Femur (tissue), 1 donor: ENCODE data around the gene PBRM1.
"Not testable (repeated sequence)": the region's sequence is repeated elsewhere in the genome, so short reads cannot be mapped to it uniquely, and the experiment has no call there.

ENCODE experiments used
- DNase-seq: peaks from one replicate; pipeline ENCODE4 v3.0.0-alpha.2; 2017

The PBRM1 gene

DNA sequence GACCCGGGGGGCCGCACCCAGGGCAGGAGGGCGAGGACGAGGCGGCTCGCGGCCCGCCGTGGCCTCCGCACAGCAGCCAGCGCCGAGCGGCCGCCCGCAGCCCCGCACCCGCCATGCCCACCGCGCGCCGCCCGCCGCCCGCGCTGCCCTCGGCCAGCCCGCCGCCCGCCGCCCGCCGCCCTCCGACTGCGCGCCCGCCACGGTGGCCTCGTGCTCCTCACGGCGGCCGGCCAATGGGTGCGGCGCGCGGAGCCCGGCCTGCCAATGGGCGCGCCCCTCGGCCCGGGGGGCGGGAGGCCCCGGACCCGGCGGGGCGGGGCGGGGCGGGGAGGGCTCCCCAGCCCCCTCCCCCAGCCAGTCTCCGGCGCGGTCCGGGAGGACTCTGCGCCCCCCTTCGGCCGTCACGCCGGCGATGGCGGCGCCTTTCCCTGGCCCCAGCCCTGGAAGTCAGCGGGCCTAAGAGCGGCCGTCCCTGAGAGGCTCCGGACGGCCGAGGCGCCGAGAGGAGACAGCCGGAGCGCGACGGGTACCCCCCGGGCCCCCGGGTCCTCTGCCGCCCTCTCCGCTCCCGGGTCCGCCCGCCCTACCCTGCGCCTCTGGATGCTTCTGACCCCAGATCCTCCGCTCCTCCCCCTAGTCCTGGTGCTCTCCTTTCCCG, 152.0 kb downstream of the PBRM1 start, which contains the start of gene NT5DC2:
NT5DC2 (minus strand) TSS at position 235 of the 658 bp plus-strand sequence; CDS start at position 115, 120 bp downstream.
- peak; percentile 84 for DNase-seq

DNA sequence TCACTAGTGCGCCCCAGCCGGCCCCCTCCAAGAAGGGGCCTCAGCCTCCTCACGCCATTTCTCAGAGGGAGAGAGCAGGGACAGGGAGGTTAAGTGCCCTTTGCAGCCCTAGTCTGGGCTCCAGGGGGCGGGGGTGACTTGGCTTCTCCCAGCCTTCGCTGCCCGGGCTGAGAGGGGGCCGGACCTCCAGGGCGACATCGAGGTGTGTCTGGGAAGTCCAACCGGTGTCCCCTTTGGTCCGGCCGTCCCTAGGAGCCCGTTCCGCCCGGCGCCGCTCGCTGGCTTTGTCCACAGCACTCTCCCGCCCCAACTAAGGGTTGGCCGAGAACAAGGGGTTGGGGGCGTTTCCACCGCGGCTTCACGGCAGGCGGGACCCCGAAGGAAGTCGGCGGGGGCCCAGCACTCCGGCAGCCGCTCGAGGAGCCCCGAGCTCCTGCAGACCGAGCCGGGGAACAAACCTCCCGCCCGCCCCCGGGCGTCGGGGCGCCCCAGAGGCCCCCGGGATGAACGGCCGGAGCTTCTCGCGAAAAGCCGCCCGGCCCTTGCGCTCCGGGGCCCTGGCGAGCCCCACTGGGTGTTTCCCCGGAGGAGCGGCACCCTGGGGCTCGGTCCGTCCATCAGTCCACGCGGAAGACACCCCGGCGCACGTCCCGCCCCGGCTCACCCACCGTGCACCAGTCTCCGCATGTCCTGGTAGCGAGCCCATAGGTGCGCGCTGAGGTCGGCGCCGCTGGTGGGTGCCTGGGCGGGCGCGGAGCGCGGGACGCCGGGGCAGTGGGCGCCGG, 152.7 kb downstream of the PBRM1 start:
- peak; percentile 53 for DNase-seq

DNA sequence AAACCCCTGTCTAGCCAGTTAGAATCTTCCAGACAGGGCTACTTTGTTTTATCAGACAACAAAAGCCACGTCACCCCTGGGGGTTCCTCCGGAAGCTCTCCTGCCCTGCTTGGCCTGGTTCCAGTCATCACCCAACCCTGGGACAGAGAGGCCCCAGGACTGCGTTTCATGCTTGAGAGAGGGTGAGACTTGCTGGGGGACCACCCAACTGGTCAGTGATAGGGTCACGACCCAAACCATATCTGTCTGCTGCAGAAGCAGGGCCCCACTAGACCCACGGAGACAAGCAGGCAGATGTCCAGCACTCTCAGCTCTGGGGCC, 153.2 kb downstream of the PBRM1 start:
- DNase-seq = peak; percentile 47

DNA sequence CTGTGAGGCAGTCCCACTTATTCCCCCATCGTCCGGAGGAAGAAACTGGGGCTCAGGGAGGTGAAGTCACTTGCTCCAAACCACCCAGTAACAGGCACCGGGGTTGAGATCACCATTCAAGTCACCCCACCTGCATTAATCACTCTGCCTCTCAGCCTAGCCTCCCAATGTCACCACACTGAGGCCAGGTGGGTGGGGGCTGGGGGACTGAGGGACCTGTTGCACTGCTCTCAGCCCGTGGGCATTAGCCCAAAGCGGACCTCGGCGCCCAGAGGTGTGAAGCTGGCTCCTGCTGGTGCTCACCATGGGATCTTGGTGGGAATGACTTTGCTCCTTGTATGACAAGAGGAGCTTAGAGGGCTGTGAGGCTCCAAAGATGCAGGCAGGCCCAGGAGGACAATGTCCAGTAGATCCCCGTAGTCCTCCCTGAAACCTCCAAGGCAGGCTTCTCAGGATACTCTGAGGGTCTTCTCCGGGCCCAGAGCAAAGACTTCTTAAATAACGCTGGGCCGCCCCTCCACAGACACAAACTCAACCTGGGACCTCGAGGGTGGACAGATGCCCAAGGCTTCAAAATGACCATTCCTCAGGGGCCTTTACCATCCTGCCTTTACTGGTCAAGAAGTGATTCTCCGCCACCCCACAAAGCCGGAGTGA, 153.7 kb downstream of the PBRM1 start:
- peak; percentile 21 for DNase-seq

DNA sequence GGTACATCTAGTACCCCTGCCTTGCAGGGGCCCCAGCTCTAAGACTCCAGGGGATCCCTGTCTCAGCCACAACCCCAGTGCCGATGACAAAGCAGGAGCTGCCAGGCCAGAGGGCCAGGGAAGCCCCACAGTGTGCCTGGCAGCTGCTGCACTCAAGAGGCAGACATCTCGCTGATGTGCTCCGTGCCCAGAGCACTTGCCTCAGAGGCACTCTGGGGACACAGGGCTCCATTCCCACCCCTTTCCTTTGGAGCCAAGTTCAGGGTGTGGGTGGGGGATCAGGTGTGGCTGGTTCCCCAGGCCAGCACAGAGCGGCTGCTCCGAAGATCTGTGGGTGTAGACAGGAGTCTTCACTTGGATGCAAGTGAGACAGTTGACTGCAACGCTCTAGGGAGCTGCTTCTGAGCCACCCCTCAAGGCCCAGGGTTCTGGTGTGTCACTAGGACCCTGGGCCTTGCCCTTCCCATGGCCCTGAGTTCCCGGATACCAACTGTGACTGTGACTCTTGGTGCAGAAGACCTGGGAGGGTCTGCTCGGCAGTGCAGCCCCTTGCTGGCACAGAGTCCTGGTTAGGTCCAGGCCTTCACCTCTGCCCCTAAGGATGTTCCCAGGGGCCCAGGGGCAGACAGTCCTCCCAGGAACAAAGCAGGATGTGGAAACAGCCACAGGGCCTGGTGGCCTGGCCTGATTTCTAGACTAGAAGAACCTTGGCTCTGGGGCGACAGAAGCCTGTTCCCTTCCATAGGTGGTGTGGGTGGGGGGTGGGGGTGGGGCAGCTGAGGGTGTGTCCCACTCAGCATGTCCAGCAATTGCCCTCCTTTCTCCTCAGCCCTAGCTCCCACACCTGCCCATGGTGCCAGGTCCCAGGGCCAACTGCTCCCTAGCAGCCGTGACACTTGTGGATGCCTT, 154.5 kb downstream of the PBRM1 start:
- DNase-seq = peak; percentile 20

DNA sequence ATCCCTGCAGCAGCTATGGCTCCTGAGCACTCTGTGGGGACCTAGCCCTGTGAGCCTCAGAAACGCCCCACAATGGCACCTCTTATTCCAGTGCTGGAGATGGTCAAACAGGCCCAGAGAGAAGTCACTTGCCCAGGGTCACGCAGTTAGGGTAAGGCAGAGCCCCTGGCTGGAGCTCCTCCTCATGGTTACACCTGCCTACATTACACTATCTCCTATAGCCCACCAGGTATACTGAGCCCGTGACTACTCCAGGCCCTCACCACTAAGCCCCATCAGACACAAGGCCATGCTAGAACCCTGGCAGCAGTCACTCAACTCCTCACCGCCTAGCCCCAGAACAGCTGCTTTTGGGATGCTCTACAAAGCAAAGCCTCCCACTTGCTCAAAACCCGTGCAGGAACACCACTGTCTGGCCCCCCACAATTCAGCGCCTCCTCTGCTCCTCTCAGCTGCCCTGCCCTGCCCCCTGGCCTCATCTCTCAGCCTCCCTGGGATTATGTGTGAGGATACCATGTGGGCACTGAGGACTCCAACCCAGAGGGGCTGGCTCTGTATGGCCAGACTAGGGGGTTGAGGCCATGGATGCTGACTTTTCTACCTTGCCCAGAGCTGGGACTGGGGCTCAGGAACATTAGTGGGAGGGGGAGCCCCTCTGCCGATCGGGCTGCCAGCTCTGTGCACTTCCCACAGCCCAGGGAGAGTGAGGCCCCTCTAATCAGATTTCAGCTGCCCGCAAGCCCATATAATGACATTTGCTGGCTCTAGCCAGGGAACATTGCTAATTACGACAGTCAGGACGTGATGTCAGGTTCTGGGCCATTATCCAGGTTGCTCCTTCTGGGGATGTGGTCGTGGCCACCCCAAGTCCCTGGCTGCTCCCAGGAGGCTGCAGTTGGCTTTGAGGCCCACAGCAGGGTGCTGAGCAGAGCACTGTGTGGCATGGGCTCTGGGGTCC, 156.1 kb downstream of the PBRM1 start:
- peak; percentile 25 for DNase-seq

DNA sequence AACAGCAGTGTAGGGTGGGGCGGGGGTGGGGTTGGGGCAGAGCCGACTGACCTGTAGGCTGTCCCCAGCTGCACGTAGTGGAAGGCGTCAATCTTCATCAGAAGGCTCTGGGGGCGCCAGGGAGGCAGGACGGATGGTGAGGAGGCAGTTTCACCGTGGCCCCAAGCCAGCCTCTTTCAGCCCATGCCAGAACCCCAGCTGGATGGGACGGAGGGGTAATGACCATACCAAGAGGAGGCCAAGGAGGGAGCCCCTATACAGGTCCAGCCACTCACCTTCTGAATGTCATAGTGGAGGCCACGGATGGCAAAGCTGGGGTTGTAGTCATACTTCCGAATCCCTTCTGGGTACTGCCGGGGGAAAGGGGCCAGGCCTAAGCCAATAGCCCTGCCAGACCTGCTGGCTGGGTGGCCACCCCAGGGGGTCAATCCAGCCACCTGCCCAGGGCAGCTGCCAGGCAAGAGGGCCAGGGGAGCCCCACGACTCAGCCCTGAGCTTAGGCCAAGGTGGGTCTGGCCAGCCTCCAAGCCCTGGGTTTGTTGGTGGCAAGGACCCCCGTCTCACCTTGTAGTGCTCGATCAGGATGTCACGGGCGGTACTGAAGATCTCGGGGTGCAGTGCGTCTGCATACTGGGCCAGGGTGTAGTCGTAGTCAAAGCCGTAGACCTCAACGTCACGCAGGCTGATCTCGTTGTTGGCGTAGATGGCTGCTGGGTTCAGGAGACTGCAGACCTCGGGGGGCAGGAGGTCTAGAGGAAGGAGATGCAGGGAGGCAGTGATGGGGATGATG, 156.9 kb downstream of the PBRM1 start:
- DNase-seq = peak; percentile 18

DNA sequence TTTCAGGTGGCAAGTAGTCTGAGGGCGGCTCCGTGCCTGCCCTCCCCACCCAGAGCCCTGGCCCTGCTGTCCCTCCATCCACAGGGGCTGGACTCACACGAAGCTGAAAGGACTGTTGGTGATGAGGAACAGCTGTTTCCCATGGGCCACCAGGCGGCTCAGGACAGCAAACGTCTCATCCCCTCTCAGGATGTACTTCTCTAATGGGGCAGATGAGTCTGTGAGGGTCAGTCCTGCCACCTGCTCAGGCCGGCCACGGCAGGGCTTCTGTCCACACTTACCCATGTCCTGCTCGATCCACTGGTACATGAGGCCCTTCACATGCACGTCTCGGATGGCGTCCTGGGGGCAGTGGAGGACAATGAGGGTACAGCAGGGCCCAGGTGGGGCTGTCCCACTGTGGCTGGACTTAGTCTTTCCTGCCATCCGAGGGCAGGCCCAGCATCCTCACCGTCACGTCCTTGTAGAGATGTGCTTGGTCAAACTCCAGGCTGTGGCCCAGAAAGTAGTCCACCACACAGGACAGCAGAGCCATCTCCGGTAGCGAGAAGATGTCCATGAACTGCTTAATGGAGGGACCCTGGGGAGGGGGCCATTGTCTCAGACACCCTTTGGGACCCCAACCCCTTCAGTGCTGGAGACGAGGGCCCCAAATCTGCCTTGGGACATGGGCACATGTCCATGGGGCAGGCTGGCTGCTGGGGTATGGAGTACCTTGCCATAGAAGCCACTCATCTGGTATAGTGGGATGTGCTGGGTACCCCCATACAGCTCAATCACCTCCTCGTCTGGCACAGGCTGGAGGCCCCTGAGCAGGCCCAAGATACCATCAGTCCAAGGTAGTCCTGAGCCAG, 157.8 kb downstream of the PBRM1 start:
- peak; percentile 24 for DNase-seq

DNA sequence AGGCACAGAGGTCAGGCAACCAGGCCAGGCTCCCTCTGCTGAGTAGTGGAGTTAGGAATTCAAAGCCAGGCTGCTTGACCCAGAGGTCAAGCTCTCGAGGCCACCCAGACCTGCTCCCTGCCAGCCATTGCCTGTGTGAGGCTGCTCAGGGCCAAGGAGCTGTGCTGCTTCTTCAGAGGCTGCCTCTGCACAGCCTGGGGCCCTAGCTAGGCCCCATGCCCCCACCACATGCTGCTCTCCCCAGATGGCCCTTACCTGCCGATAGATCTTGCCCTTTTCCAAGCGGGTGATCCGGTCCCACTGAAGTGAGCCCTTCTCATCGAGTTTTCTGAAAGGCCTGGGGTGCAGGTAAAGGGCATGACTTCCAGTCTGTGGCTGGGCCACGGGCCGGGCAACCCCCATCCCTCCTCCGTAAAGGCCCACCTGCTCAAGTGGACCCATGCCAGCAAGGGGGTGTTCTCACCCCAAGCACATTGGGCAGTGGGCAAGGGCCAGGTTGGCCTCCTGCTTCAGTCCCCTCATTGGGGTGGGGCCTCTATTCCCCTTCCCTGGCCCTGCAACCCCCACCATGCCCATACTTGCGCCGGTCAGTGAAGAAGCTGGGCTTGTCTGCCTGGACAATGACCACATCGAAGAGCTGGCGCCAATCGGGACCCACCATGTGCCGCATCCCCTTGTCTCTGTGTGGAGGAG, 158.5 kb downstream of the PBRM1 start:
- peak; percentile 19 for DNase-seq

DNA sequence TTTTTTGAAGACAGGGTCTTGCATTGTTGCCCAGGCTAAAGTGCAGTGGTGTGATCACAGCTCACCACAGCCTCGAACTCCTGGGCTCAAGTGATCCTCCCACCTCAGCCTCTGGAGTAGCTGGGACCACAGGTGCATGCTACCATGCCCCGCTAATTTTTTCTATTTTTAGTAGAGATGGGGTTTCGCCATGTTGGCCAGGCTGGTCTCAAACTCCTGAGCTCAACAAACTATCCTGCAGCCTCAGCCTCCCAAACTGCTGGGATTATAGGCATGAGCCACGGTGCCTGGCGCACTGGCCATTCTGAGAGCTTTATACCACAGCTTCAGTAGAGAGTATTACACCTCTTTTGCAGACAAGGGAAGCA, 159.1 kb downstream of the PBRM1 start:
- not testable (repeated sequence) for DNase-seq

DNA sequence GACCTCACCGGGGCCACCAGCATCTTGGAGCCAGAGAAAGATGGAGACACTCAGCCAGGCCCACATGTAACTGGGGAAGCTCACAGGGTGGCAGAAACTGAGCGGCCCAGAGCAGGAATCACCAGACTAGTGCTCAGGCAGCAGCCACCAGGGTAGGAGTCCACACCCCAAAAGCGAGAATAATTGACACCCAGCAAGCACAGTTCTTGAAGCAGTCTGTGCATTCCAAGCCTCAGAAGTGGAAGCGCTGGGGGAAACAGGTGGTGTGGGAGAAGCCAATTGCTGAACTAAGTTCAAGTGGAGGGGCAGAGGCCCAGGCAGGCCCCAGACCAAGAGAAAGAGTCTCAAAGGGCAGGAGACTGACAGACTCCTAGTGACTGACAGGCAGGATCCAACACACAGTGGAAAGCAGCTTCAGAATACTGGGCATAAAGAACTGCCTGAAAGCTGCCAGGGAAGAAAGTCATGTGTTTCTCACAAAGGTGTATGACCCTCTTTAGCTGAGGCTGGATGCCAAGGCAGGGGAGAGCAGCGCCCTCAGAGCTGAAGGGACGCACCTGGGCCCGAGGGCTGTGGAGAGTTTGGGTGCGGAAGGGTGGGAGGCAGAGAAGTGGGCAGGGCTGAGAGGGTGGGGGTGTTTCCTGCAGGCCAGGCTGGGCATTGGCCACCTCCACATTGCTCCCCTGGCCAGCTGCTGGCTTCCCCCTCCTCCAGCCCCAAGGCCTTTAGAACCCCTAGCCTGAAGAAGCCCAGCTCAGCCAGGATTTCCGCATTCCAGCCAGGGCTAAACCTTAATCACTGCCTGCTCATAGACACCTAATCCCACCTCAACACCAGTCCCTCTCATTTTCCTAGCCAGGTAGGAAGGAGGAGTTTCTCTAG, 159.8 kb downstream of the PBRM1 start:
- peak; percentile 16 for DNase-seq

DNA sequence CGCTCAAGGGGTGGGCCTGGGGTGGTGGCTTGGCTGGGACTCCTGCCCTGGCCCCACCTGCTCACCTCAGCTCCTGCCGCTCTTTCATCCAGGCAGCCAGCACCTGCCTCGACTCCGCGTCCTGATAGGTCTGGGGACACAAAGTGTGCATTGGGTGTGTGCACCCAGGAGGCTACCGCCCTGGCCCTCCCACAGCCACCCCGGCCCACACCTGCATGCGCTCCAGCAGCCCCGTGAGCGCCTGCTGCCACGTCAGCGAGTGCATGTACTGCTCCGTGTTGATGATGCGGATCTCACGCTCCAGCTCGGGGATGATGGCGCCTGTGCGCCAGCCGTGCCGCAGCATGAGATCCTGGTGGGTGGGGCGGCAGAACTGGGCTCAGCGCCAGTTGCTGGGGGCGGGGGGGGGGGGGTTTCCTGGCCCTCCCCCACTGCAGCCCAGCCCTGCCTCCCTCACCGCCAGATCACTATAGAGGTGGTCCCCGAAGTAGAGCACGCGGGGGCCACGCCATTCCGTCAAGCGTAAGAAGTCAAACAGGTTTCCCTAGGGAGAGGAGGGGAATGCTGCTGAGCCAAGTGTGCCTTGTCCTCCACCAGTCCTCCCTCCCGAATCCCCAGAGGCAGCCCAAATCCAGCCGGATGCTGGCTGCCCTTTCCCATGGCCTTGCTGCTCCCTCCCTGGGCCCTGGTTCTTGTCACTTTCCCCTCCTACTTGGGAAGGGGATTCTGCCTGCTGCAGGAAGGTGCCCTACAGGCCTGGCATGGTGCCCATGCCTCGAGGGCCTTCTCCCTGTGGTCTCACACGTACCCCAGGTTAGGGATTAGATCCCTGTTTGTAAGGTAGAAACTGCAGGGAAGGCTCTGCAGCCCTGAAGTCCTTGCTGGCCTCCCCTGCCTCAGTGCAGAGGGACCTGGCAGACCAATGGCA, 160.7 kb downstream of the PBRM1 start:
- DNase-seq = peak; percentile 26

DNA sequence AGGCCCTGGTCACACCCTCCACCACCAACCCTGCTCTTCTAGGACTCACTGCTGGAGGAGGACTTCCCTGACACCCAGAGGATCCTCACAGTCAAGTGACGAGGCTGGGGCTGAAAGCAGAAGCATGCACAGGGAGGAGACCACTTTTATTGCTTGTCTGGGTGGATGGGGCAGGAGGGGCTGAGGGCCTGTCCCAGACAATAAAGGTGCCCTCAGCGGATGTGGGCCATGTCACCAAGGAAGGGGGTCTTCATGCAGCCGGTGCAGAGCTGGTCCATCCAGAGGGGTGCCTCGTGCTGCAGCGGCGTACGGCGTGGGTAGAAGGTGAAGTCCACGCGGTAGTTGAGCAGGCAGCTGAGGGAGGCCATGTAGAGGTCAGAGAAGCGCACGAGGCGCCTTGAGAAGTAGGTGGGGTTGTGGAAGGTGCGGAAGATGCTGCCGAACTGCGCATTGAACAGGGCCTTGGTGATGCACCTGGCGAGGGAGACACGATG, 161.4 kb downstream of the PBRM1 start:
- no peak for DNase-seq

DNA sequence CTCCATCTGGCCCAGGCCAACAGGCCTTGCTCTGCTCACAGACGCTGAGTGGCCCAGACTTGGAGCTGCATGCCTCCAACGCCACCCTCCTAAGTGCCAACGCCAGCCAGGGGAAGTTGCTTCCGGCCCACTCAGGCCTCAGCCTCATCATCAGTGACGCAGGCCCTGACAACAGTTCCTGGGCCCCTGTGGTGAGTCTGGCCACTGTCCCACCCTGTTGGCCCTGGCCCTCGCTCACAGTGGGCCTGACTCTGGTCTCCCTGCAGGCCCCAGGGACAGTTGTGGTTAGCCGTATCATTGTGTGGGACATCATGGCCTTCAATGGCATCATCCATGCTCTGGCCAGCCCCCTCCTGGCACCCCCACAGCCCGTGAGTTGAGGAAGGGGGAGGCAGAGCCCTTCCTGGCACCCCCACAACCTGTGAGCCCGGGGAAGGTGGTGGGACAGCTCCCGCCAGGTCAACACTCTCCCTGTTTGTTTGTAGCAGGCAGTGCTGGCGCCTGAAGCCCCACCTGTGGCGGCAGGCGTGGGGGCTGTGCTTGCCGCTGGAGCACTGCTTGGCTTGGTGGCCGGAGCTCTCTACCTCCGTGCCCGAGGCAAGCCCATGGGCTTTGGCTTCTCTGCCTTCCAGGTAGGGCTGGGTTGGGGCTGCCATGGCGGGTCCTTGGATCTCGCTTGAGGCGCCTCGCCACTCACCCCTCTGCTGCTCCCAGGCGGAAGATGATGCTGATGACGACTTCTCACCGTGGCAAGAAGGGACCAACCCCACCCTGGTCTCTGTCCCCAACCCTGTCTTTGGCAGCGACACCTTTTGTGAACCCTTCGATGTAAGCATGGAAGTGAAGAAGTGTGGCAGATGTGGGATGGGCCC, 162.1 kb downstream of the PBRM1 start:
- no peak for DNase-seq

DNA sequence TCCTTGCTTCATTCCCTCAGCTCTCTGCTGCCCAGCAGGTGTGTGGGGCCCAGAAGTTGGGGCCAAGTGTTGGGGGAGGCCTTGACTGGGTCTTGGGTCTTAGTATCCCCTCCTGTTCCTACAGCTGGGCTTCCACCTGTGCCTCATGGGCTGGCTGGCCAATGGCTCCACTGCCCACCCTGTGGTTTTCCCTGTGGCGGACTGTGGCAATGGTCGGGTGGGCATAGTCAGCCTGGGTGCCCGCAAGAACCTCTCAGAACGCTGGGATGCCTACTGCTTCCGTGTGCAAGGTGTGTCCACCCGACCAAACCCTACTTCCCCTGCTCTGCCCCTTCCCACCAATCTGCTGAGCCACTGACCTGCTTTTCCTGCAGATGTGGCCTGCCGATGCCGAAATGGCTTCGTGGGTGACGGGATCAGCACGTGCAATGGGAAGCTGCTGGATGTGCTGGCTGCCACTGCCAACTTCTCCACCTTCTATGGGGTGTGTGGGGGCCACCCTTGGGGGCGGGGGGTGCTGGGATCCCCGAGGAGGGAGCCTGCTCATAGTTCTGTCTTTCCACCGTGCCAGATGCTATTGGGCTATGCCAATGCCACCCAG, 163.0 kb downstream of the PBRM1 start:
- no peak for DNase-seq
